Endothelial cell of umbilical vein (primary cell): ENCODE data around the gene IL22. TPM values are rescaled to one million over a fixed set of nuclear protein-coding genes. Genes with fewer than 3 reads are reported as not detected.

Experiments used
- BruUV-seq: library from RNA; stranded (reverse); fragments of 400-500 nt; replicated peaks from 2 replicates; lab custom pipeline; 2021; lab: Mats Ljungman, UMichigan
- CTCF ChIA-PET: fragments of 300-600, 350-600 bp; sonication (Branson Sonifier 250); formaldehyde crosslinking; loops from one replicate; lab custom pipeline; 2021; ENCODE audit warnings: antibody characterized with exemption, inconsistent platforms; lab: Charles Lee
- POLR2A ChIA-PET: fragments of 300-600, 350-600 bp; sonication (Branson Sonifier 250); formaldehyde crosslinking; loops from one replicate; lab custom pipeline; 2021; ENCODE audit warnings: antibody characterized with exemption, inconsistent platforms; lab: Charles Lee
- DNase-seq: peaks from one replicate; pipeline ENCODE4 v3.0.0-alpha.2; 2011; ENCODE audit warnings: low read depth, low spot score
- FAIRE-seq: peaks from 2 replicates; lab custom pipeline; 2011; peaks lifted over from hg19 to GRCh38; lab: Jason Lieb, UNC
- H2AFZ ChIP-seq: 2 replicates; pipeline ENCODE4 v1.6.0; 2012; ENCODE audit warnings: low read depth, low read length, control low read depth, inconsistent platforms
- H3K27ac ChIP-seq: 2 replicates; pipeline ENCODE4 v1.5.1; 2011; ENCODE audit warnings: low read depth, mild to moderate bottlenecking, control low read depth, low read length, moderate library complexity; ENCODE audit not compliant: insufficient read depth
- H3K27me3 ChIP-seq, 2 experiments: 2 replicates each; pipeline versions ENCODE4 v1.6.0 to v1.6.1; 2011; ENCODE audit warnings: low read length in 2 of 2, mixed read lengths in 1 of 2; ENCODE audit not compliant: control insufficient read depth in 2 of 2, insufficient read depth in 2 of 2
- H3K36me3 ChIP-seq, 2 experiments: 2 replicates in 1 of 2; 3 replicates in 1 of 2; pipeline ENCODE4 v1.5.1; 2011; ENCODE audit warnings: low read length in 2 of 2, mild to moderate bottlenecking in 1 of 2, moderate library complexity in 1 of 2; ENCODE audit not compliant: control insufficient read depth in 2 of 2, insufficient read depth in 2 of 2; ENCODE audit errors: extremely low read depth in 1 of 2
- H3K4me1 ChIP-seq: 3 replicates; pipeline ENCODE4 v1.5.1; 2011; ENCODE audit warnings: mild to moderate bottlenecking, low read length; ENCODE audit not compliant: control insufficient read depth, insufficient read depth; ENCODE audit errors: extremely low read depth
- H3K4me2 ChIP-seq: 2 replicates; pipeline ENCODE4 v1.6.1; 2011; ENCODE audit warnings: low read length, control low read depth, mixed read lengths; ENCODE audit not compliant: insufficient read depth
- H3K4me3 ChIP-seq, 3 experiments: fragments of 200-600 bp in 1 of 3; sonication (generic), shearing (Covaris generic) in 1 of 3; replicated peaks in 1 of 3; 2 replicates each; pipeline ENCODE4 v1.5.1; 2011 to 2016; ENCODE audit warnings: control low read depth in 3 of 3, low read length in 3 of 3, mild to moderate bottlenecking in 2 of 3, inconsistent platforms in 1 of 3, low read depth in 1 of 3, moderate library complexity in 1 of 3; ENCODE audit not compliant: insufficient read depth in 1 of 3
- H3K79me2 ChIP-seq: 2 replicates; pipeline ENCODE4 v1.6.0; 2012; ENCODE audit warnings: low read length, inconsistent platforms; ENCODE audit not compliant: control insufficient read depth, insufficient read depth
- H3K9ac ChIP-seq: replicated peaks from 2 replicates; pipeline ENCODE3; 2011; ENCODE audit warnings: low read length, control low read depth; ENCODE audit not compliant: insufficient read depth; ENCODE audit errors: extremely low read depth
- H3K9me1 ChIP-seq: replicated peaks from 3 replicates; pipeline ENCODE4 v1.6.0; 2011; ENCODE audit warnings: mild to moderate bottlenecking, low read length; ENCODE audit not compliant: control insufficient read depth, insufficient read depth; ENCODE audit errors: extremely low read depth
- H3K9me3 ChIP-seq: replicated peaks from 2 replicates; pipeline ENCODE4 v1.5.1; 2012; ENCODE audit warnings: low read length, inconsistent platforms; ENCODE audit not compliant: control insufficient read depth, insufficient read depth
- H4K20me1 ChIP-seq: replicated peaks from 2 replicates; pipeline ENCODE3; 2011; ENCODE audit warnings: mild to moderate bottlenecking, low read length; ENCODE audit not compliant: control insufficient read depth, insufficient read depth; ENCODE audit errors: extremely low read depth
- EZH2 ChIP-seq: IDR thresholded peaks from 2 replicates; pipeline ENCODE4 v1.6.1; 2012; ENCODE audit warnings: borderline replicate concordance, low read depth, mild to moderate bottlenecking, moderate library complexity, low read length, inconsistent platforms; ENCODE audit not compliant: severe bottlenecking
- FOS ChIP-seq: IDR thresholded peaks from 2 replicates; pipeline ENCODE4 v1.6.1; 2011; ENCODE audit warnings: mild to moderate bottlenecking, low read length, moderate library complexity, borderline replicate concordance; ENCODE audit not compliant: insufficient read depth
- GATA2 ChIP-seq: IDR thresholded peaks from 2 replicates; pipeline ENCODE4 v1.7.0; 2011; ENCODE audit warnings: low read depth, mild to moderate bottlenecking, moderate library complexity, mixed read lengths, low read length; ENCODE audit not compliant: insufficient read length, insufficient read depth
- JUN ChIP-seq: IDR thresholded peaks from 2 replicates; pipeline ENCODE4 v1.6.1; 2011; ENCODE audit warnings: borderline replicate concordance, low read depth; ENCODE audit not compliant: insufficient read length, insufficient read depth
- MYC ChIP-seq: IDR thresholded peaks from one replicate; pipeline ENCODE4 v1.6.1; 2011; ENCODE audit warnings: mild to moderate bottlenecking, low read depth, low read length
- POLR2AphosphoS5 ChIP-seq: IDR thresholded peaks from 2 replicates; pipeline ENCODE4 v1.6.1; 2012; ENCODE audit warnings: low read depth, mild to moderate bottlenecking, control low read depth, low read length, moderate library complexity; ENCODE audit not compliant: insufficient read depth
- dilution Hi-C: fragments of 300-500 bp; cut with MboI; formaldehyde crosslinking; loops from one replicate; pipeline ENCODE4 v1.15.0; 2019; ENCODE audit warnings: low sequenced_read_pairs; ENCODE audit not compliant: extremely low pct_ligation_motif_present
- intact Hi-C: fragments of 100-400 bp; cut with micrococcal nuclease; formaldehyde crosslinking; loops from one replicate; pipeline ENCODE4 v1.10.0; 2022
- polyA plus RNA-seq, 4 experiments: library from polyadenylated mRNA; depleted of rRNA in 3 of 4; stranded (reverse) in 3 of 4; unstranded in 1 of 4; fragments of >200 nt; gene quantifications; 2 replicates each; pipeline versions ENCODE4 v1.2.1 to v1.2.3, GENCODE V29; 2011 to 2012; ENCODE audit warnings: missing spikeins in 1 of 4
- total RNA-seq: library from RNA; stranded (reverse); gene quantifications from 2 replicates; pipeline ENCODE4 v1.2.3, GENCODE V29; 2021
- TF ChIP-seq, protein P1 (sequence below): IDR thresholded peaks from 2 replicates; pipeline ENCODE4 v1.6.1; 2011; ENCODE audit not compliant: insufficient read depth, insufficient read length

The IL22 gene
- total and polyA plus RNA-seq, 2 donors (not counting 3 experiments of a cell fraction or from before 2014, with no cell fraction given): not detected

DNA sequence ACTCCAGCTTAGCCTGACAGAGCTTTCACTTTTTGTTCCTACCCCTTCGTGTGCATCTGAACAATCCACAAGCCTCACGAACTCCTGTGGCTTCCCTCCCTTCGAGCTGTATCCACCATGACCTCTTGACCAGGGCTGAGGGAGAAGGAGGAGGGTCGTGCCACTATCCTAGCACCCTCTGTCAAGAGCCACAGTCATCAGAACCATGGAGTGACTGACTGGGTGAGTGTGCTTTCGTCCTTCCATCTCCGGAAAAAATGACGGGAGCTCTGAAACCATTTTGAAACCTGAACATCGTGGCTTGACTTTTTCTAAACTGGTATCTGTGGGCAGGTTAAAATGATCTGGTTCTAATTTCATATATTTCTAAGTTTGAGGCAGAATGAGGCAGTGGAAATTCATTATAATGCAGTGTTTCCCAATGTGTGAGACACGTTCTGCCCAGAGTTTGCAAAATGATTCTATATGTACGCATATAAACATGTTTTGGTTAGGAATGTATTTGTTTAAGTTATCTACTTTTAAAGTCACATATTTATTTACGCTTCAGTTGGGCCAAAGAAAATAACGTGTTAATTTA is 54.8 kb downstream of the IL22 start:
- Histone ChIP-seq H3K4me1 (no peaks in the 10 kb centered on the region), H3K27me3 (peaks cover 0 to 2% of the 10 kb centered on the region in 2 experiments), H3K9me3 (no peaks in the 10 kb centered on the region), H3K4me2 (no peak overlapping the region), H3K27ac (no peak overlapping the region), H3K36me3 (no peaks in the 10 kb centered on the region), H3K4me3 (no peak overlapping the region), H3K9me1 (no peaks in the 10 kb centered on the region), H2AFZ (no peak overlapping the region), H3K79me2 (no peaks in the 10 kb centered on the region), H3K9ac (no peak overlapping the region), H4K20me1 (no peaks in the 10 kb centered on the region)
- no peak for FAIRE-seq
- TF ChIP-seq JUN (no peak), MYC (no peak), GATA2 (no peak), FOS (no peak), POLR2AphosphoS5 (no peak), EZH2 (no peak)
- TF ChIP-seq, protein P1, sequence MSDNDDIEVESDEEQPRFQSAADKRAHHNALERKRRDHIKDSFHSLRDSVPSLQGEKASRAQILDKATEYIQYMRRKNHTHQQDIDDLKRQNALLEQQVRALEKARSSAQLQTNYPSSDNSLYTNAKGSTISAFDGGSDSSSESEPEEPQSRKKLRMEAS: no peak
- dilution Hi-C loops: no loop called here
- DNase-seq: no peak
- BruUV-seq: no TSS peak
- intact Hi-C loops: no loop called here
- ChIA-PET POLR2A (no interaction called here), CTCF (no interaction called here)

Other genes starting within 250 kb of the IL22 start
- not detected in 2 replicates for gene IFNG, start 93.9 kb downstream of the IL22 start, total RNA-seq
- not detected in 2 replicates for gene IFNG, start 93.9 kb downstream of the IL22 start, polyA plus RNA-seq
- gene IL26, start 27.8 kb downstream of the IL22 start, total RNA-seq: not detected in 2 replicates
- not detected in 2 replicates for gene IL26, start 27.8 kb downstream of the IL22 start, polyA plus RNA-seq
- gene MDM1, start 78.8 kb upstream of the IL22 start, total RNA-seq: 12.5 and 14.4 TPM in 2 replicates
- gene MDM1, start 78.8 kb upstream of the IL22 start, polyA plus RNA-seq: 2.9 and 4.3 TPM in 2 replicates